Measurements from ENCODE around the gene SCARB1.

DNA sequence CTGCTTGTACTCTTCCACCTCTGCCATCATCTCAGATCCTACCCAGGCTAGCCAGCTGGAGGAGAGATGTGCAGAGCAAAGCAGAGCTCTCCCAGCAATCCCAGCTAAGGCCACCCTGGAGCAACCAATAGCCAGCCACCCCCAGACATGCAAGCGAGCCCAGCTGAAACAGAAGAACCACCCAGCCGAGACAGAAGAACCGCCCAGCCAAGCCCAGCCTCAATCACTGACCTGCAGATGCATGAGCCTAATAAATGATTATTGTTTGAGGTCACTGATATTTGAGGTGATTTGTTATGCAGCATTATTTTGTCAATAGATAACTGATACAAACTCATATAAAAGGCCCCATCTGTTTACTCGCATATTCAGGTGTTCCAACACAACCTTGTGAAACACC lies 106.3 kb downstream of the SCARB1 start:
- TF ChIP-seq, protein P1, sequence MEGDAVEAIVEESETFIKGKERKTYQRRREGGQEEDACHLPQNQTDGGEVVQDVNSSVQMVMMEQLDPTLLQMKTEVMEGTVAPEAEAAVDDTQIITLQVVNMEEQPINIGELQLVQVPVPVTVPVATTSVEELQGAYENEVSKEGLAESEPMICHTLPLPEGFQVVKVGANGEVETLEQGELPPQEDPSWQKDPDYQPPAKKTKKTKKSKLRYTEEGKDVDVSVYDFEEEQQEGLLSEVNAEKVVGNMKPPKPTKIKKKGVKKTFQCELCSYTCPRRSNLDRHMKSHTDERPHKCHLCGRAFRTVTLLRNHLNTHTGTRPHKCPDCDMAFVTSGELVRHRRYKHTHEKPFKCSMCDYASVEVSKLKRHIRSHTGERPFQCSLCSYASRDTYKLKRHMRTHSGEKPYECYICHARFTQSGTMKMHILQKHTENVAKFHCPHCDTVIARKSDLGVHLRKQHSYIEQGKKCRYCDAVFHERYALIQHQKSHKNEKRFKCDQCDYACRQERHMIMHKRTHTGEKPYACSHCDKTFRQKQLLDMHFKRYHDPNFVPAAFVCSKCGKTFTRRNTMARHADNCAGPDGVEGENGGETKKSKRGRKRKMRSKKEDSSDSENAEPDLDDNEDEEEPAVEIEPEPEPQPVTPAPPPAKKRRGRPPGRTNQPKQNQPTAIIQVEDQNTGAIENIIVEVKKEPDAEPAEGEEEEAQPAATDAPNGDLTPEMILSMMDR (tag by site-specific recombination; IDR thresholded peaks at IDR 0.05), result no peak
- no peak for TF ChIP-seq ZNF530 (tag by site-specific recombination; IDR thresholded peaks at IDR 0.05; ENCODE audit: low read depth)
